ENCODE results near the gene PFAS.

The PFAS gene

GRCh38 chr17:8311131-8311790, 62.2 kb downstream of the PFAS start:
- DNase-seq: no peak

- DNase-seq: no peak
These were observed 63.2 kb downstream of the PFAS start for GRCh38 chr17:8312251-8312650.

- no peak for DNase-seq
These were observed 63.9 kb downstream of the PFAS start for GRCh38 chr17:8312726-8313600.

- no peak for DNase-seq
These were observed 66.0 kb downstream of the PFAS start for GRCh38 chr17:8314797-8315763.

GRCh38 chr17:8315764-8316217, 66.7 kb downstream of the PFAS start:
- DNase-seq: no peak

- DNase-seq: no peak
These were observed 69.2 kb downstream of the PFAS start for GRCh38 chr17:8318010-8318935.
